Measurements from ENCODE around the gene ETV3. TPM values are rescaled to one million over a fixed set of nuclear protein-coding genes. Genes with fewer than 3 reads are reported as not detected.

The ETV3 gene
- total RNA-seq, 1 experiment from 2014 or later = 25.8 TPM

- no peaks in the 10 kb centered on the region for H3K27me3 ChIP-seq (replicated peaks; ENCODE audit: control insufficient read depth, insufficient read depth, low read length)
- no TSS peak for BruUV-seq (replicated peaks)
- ChIA-PET POLR2A (interaction anchor here (0.7 kb wide), 1 partner anchor 13 kb away, joined by 4 read pairs; no protein-coding TSS in a partner anchor), CTCF (no interaction called here)
- Mint-ChIP-seq H3K9me3 (ENCODE audit: unreplicated experiment) (no peaks in the 10 kb centered on the region), H3K27me3 (ENCODE audit: insufficient read depth, unreplicated experiment) (no peaks in the 10 kb centered on the region), H3K36me3 (ENCODE audit: insufficient read depth, unreplicated experiment) (peaks cover 13% of the 10 kb centered on the region), H3K27ac (ENCODE audit: unreplicated experiment) (no peak overlapping the region), H3K4me1 (ENCODE audit: low read depth, unreplicated experiment) (peaks cover 8% of the 10 kb centered on the region), H3K4me3 (ENCODE audit: unreplicated experiment) (no peak overlapping the region)
- H3K4me3 ChIP-seq (ENCODE audit: low read depth, low read length) = no peak overlapping the region
- intact Hi-C loops (cut with micrococcal nuclease; ENCODE audit: unreplicated experiment) = no loop called here
- DNase-seq = no peak
- H3K4me1 ChIP-seq = peaks cover 6% of the 10 kb centered on the region
- H3K9me3 ChIP-seq = no peaks in the 10 kb centered on the region
- no peaks in the 10 kb centered on the region for H3K36me3 ChIP-seq (ENCODE audit: control insufficient read depth, insufficient read depth, low read length)
- TF ChIP-seq CTCF (IDR thresholded peaks at IDR 0.05; ENCODE audit: insufficient read depth in 1 of 2, low read depth in 1 of 2, low read length in 1 of 2, severe bottlenecking in 1 of 2, unreplicated experiment in 1 of 2) = no peak
Measured at GRCh38 chr1:157142201-157142600, 4.0 kb upstream of the ETV3 start.

GRCh38 chr1:157141212-157141855, 3.1 kb upstream of the ETV3 start:
- H3K4me1 Mint-ChIP-seq (ENCODE audit: low read depth, unreplicated experiment) = peaks cover 10% of the 10 kb centered on the region
- no peak overlapping the region for H3K4me3 Mint-ChIP-seq (ENCODE audit: unreplicated experiment)
- no peak for TF ChIP-seq CTCF (IDR thresholded peaks at IDR 0.05; ENCODE audit: insufficient read depth in 1 of 2, low read depth in 1 of 2, low read length in 1 of 2, severe bottlenecking in 1 of 2, unreplicated experiment in 1 of 2)
- H3K27me3 ChIP-seq (replicated peaks; ENCODE audit: control insufficient read depth, insufficient read depth, low read length) = no peaks in the 10 kb centered on the region
- H3K9me3 ChIP-seq = no peaks in the 10 kb centered on the region
- no peaks in the 10 kb centered on the region for H3K9me3 Mint-ChIP-seq (ENCODE audit: unreplicated experiment)
- peaks cover 17% of the 10 kb centered on the region for H3K36me3 Mint-ChIP-seq (ENCODE audit: insufficient read depth, unreplicated experiment)
- ChIA-PET CTCF (no interaction called here), POLR2A (no interaction called here)
- DNase-seq = no peak
- intact Hi-C loops (cut with micrococcal nuclease; ENCODE audit: unreplicated experiment) = no loop called here
- H3K4me1 ChIP-seq = peaks cover 15% of the 10 kb centered on the region
- H3K36me3 ChIP-seq (ENCODE audit: control insufficient read depth, insufficient read depth, low read length) = no peaks in the 10 kb centered on the region
- no TSS peak for BruUV-seq (replicated peaks)
- H3K4me3 ChIP-seq (ENCODE audit: low read depth, low read length) = no peak overlapping the region
- H3K27ac Mint-ChIP-seq (ENCODE audit: unreplicated experiment) = no peak overlapping the region
- H3K27me3 Mint-ChIP-seq (ENCODE audit: insufficient read depth, unreplicated experiment) = no peaks in the 10 kb centered on the region

- no peak overlapping the region for H3K4me3 Mint-ChIP-seq (ENCODE audit: unreplicated experiment)
- H3K27ac Mint-ChIP-seq (ENCODE audit: unreplicated experiment) = no peak overlapping the region
- no peak for TF ChIP-seq CTCF (IDR thresholded peaks at IDR 0.05; ENCODE audit: insufficient read depth in 1 of 2, low read depth in 1 of 2, low read length in 1 of 2, severe bottlenecking in 1 of 2, unreplicated experiment in 1 of 2)
- peaks cover 25% of the 10 kb centered on the region for H3K36me3 Mint-ChIP-seq (ENCODE audit: insufficient read depth, unreplicated experiment)
- Histone ChIP-seq H3K4me1 (peaks cover 27% of the 10 kb centered on the region), H3K4me3 (ENCODE audit: low read depth, low read length) (no peak overlapping the region), H3K27me3 (replicated peaks; ENCODE audit: control insufficient read depth, insufficient read depth, low read length) (no peaks in the 10 kb centered on the region), H3K36me3 (ENCODE audit: control insufficient read depth, insufficient read depth, low read length) (peaks cover under 1% of the 10 kb centered on the region), H3K9me3 (no peaks in the 10 kb centered on the region)
- no peaks in the 10 kb centered on the region for H3K27me3 Mint-ChIP-seq (ENCODE audit: insufficient read depth, unreplicated experiment)
- no TSS peak for BruUV-seq (replicated peaks)
- intact Hi-C loops (cut with micrococcal nuclease; ENCODE audit: unreplicated experiment) = no loop called here
- H3K4me1 Mint-ChIP-seq (ENCODE audit: low read depth, unreplicated experiment) = peaks cover 18% of the 10 kb centered on the region
- no peak for DNase-seq
- no peaks in the 10 kb centered on the region for H3K9me3 Mint-ChIP-seq (ENCODE audit: unreplicated experiment)
- CTCF ChIA-PET = interaction anchor here (1.9 kb wide), 1 partner anchor 50 kb away, joined by 7 read pairs; no protein-coding TSS in a partner anchor
- POLR2A ChIA-PET = no interaction called here
Measured at GRCh38 chr1:157140063-157140588, 1.9 kb upstream of the ETV3 start.

Data from Caco-2 (cell line).